ENCODE results near the gene KRTAP9-1.
"Not testable (repeated sequence)": the region's sequence is repeated elsewhere in the genome, so short reads cannot be mapped to it uniquely, and the experiment has no call there.

The KRTAP9-1 gene

GRCh38 chr17:41184480-41184961 lies 5.2 kb upstream of the KRTAP9-1 start, which contains the start of gene KRTAP4-1:
TSS of gene KRTAP4-1 (minus strand) at chr17:41184911. CDS start at chr17:41184854, 57 bp downstream.
- DNase-seq, result no peak

GRCh38 chr17:41185001-41185400 lies 4.7 kb upstream of the KRTAP9-1 start:
- no peak for DNase-seq

DNA sequence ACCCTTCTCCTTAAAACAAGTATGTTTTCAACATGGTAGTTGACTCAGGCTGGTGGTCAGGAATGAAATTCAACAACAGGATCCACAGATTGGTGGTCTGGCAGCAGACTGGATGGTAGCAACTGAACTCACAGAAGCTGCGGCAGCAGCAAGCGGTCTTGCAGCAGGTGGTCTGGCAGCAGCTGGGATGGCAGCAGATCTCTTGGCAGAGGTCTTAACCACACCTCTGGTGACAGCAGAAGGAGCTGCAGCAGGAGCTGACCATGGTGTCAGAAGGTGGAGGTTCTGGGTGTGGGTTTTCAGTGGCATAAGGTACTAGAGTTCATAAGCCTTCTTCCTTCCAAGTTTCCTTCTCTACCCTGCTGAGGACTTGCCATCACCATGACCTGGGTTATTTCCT lies 2.8 kb upstream of the KRTAP9-1 start:
- no peak for DNase-seq

DNA sequence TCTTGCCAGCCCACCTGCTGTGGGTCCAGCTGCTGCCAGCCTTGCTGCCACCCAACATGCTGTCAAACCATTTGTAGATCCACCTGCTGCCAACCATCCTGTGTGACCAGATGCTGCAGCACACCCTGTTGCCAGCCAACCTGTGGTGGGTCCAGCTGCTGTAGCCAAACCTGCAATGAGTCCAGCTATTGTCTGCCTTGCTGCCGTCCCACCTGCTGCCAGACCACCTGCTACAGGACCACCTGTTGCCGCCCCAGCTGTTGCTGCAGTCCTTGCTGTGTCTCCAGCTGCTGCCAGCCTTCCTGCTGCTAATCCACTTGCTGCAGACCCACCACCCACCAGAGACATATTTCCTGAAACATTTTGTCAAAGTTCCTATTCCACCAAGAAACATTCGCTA lies 641 bp downstream of the KRTAP9-1 start:
- no peak for DNase-seq

DNA sequence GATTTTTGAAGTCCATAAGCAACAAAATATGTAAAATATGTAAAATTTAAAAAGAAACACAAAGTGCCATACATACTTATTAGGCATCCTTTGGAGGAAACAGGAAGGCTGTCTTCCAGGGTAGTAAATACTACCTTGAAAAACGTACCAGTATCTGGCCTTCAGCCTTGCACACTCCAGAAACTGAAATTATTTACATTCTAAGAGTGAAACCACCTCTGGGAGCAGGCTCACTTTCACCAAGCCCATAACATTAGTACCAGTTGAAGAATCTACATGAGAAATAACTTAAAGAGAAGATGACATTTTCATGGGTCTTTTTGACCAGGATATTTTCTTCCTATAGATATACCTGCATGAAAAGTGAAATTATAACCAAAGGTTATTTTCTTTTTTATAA lies 6.4 kb downstream of the KRTAP9-1 start:
- no peak for DNase-seq

GRCh38 chr17:41199421-41200078 lies 9.9 kb downstream of the KRTAP9-1 start:
- DNase-seq, result no peak

GRCh38 chr17:41211845-41212466 lies 22.3 kb downstream of the KRTAP9-1 start:
- DNase-seq, result no peak

DNA sequence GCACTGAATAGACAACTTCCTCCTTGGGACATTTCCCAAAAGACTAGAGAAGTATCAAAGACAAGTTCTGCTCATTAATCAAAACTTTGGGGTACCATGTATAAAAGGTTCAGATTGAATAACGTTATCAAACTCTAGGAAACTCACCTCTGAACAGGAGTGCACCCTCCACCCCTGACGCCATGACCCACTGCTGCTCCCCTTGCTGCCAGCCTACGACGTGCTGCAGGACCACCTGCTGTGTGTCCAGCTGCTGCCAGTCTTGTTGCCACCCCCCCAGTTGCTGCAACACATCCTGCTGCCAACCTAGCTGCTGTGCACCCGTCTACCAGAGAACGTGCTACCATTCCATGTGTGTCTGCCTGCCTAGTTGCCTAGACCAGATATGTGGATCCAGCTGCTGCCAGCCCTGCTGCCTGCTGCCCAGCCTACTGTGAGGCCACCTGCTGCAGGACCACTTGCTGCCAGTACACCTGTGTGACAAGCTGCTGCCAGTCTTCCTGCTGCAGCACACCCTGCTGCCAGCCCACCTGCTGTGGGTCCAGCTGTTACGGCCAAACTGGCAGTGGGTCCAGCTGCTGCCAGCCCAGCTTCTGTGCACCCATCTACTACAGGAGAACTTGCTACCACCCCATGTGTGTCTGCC lies 23.0 kb downstream of the KRTAP9-1 start:
- DNase-seq, result peak; percentile 1

GRCh38 chr17:41215681-41216080 lies 26.0 kb downstream of the KRTAP9-1 start:
- no peak for DNase-seq

DNA sequence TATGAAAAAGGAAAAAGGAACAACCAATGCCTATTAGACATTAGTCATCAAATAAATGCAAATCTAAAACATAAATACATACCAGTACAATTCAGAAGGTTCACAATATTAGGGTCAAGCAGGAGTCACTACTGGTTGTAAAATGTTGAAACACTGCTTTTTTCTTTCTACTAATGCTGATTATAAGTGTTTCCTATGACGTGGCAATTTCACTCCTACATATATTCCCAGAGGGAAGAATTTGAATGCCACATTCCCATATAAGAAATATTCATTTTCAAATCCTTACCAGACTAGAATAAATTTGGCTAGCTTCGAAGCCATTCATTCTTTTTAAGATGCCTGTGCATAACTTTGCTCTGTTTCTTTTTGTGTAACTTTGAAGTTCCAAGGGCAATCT lies 34.1 kb downstream of the KRTAP9-1 start:
- no peak for DNase-seq

- DNase-seq, result no peak
These were observed 36.4 kb downstream of the KRTAP9-1 start for GRCh38 chr17:41226051-41226450.

DNA sequence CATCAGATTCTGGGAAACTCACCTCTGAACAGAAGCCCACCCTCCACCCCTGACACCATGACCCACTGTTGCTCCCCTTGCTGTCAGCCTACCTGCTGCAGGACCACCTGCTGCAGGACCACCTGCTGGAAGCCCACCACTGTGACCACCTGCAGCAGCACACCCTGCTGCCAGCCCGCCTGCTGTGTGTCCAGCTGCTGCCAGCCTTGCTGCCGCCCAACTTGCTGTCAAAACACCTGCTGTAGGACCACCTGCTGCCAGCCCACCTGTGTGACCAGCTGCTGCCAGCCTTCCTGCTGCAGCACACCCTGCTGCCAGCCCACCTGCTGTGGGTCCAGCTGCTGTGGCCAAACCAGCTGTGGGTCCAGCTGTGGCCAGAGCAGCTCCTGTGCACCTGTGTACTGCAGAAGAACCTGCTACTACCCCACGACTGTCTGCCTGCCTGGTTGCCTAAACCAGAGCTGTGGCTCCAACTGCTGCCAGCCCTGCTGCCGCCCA lies 37.0 kb downstream of the KRTAP9-1 start, which contains the start of gene KRTAP9-2:
KRTAP9-2 (plus strand) TSS at position 51 of the 498 bp plus-strand sequence; CDS start at position 58, 7 bp downstream.
- DNase-seq, result not testable (repeated sequence)

- no peak for DNase-seq
These were observed 40.4 kb downstream of the KRTAP9-1 start for GRCh38 chr17:41230094-41230493.

GRCh38 chr17:41231731-41232130 lies 42.0 kb downstream of the KRTAP9-1 start:
- no peak for DNase-seq

- DNase-seq, result not testable (repeated sequence)
These were observed 42.9 kb downstream of the KRTAP9-1 start, which contains the start of gene KRTAP9-3 for GRCh38 chr17:41232399-41233105. TSS of gene KRTAP9-3 (plus strand) at chr17:41232449. CDS start at chr17:41232502, 53 bp downstream.

DNA sequence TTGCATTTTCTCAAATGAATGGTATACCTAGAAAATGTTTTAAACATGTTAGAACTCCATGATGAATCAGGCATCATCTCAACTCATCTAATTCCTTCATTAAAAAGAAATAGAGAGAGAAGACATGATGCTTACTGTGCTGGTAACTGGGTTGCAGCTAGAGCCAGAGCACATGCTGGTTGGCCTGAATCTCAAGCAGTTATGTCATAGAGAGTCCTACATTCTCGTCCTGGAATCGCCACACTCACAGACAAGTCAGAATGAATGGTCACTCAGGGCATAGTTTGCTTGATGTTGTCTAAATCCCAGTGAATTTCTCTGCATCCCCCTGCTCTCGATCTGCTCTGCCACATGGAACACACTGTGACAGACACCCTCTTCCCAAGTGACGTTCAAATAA lies 47.4 kb downstream of the KRTAP9-1 start:
- not testable (repeated sequence) for DNase-seq

DNA sequence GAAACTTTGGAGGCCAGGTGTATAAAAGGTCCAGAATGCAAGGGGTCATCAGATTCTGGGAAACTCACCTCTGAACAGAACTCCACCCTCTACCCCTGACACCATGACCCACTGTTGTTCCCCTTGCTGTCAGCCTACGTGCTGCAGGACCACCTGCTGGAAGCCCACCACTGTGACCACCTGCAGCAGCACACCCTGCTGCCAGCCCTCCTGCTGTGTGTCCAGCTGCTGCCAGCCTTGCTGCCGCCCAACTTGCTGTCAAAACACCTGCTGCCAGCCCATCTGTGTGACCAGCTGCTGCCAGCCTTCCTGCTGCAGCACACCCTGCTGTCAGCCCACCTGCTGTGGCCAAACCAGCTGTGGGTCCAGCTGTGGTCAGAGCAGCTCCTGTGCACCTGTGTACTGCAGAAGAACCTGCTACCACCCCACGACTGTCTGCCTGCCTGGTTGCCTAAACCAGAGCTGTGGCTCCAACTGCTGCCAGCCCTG lies 48.3 kb downstream of the KRTAP9-1 start, which contains the start of gene KRTAP9-8:
KRTAP9-8 (plus strand) TSS at position 51 of the 489 bp plus-strand sequence; CDS start at position 104, 53 bp downstream.
- DNase-seq, result not testable (repeated sequence)

Data from NCI-H1417 treated with DMSO at 0.1 percent for 48 hours (cell line).